ENCODE data around the gene EIF4E.
"Not testable (repeated sequence)": the region's sequence is repeated elsewhere in the genome, so short reads cannot be mapped to it uniquely, and the experiment has no call there.

The EIF4E gene

GRCh38 chr4:98919996-98920395 lies 8.9 kb downstream of the EIF4E start:
- TF ChIP-seq CTCF (IDR thresholded peaks at IDR 0.05; ENCODE audit: low read length) (no peak), EZH2 (IDR thresholded peaks at IDR 0.05; ENCODE audit: borderline replicate concordance, low read length) (no peak)
- no peak overlapping the region for H3K9ac ChIP-seq (ENCODE audit: low read length)
- H2AFZ ChIP-seq (ENCODE audit: low read length), result no peak overlapping the region
- no peaks in the 10 kb centered on the region for H3F3A ChIP-seq (ENCODE audit: insufficient read depth, low read length)
- no peak overlapping the region for H3K27ac ChIP-seq (ENCODE audit: low read depth, low read length, poor library complexity, severe bottlenecking)
- H3K9me3 ChIP-seq (ENCODE audit: low read length), result no peaks in the 10 kb centered on the region
- H3K4me1 ChIP-seq (ENCODE audit: insufficient read depth, low read length, severe bottlenecking), result peaks cover 52% of the 10 kb centered on the region
- peaks cover 100% of the 10 kb centered on the region for H3K79me2 ChIP-seq (ENCODE audit: insufficient read depth, low read length)
- no peaks in the 10 kb centered on the region for H3K27me3 ChIP-seq (ENCODE audit: insufficient read depth, low read length)
- H3K4me3 ChIP-seq (ENCODE audit: low read depth, low read length, poor library complexity, severe bottlenecking), result no peak overlapping the region
- peaks cover 66% of the 10 kb centered on the region for H3K36me3 ChIP-seq (ENCODE audit: insufficient read depth, low read length)
- no peaks in the 10 kb centered on the region for H3K9me2 ChIP-seq (ENCODE audit: low read depth, low read length)
- H3K4me2 ChIP-seq (ENCODE audit: low read length), result no peak overlapping the region
- no peaks in the 10 kb centered on the region for H4K20me1 ChIP-seq (ENCODE audit: insufficient read depth, low read length)

- H3K4me2 ChIP-seq (ENCODE audit: low read length); H3K4me3 ChIP-seq (ENCODE audit: low read depth, low read length, poor library complexity, severe bottlenecking); H3K27me3 ChIP-seq (ENCODE audit: insufficient read depth, low read length); H4K20me1 ChIP-seq (ENCODE audit: insufficient read depth, low read length); H3K9me2 ChIP-seq (ENCODE audit: low read depth, low read length); H3F3A ChIP-seq (ENCODE audit: insufficient read depth, low read length); H3K9ac ChIP-seq (ENCODE audit: low read length); H3K9me3 ChIP-seq (ENCODE audit: low read length); H2AFZ ChIP-seq (ENCODE audit: low read length); H3K27ac ChIP-seq (ENCODE audit: low read depth, low read length, poor library complexity, severe bottlenecking): not testable (repeated sequence)
- H3K4me1 ChIP-seq (ENCODE audit: insufficient read depth, low read length, severe bottlenecking), result peaks cover 33% of the 10 kb centered on the region
- peaks cover 99% of the 10 kb centered on the region for H3K79me2 ChIP-seq (ENCODE audit: insufficient read depth, low read length)
- peaks cover 44% of the 10 kb centered on the region for H3K36me3 ChIP-seq (ENCODE audit: insufficient read depth, low read length)
Observed at GRCh38 chr4:98910728-98911127, 18.2 kb downstream of the EIF4E start.

GRCh38 chr4:98909646-98910401 lies 19.1 kb downstream of the EIF4E start:
- Histone ChIP-seq H3K36me3 (ENCODE audit: insufficient read depth, low read length) (peaks cover 44% of the 10 kb centered on the region), H3K4me1 (ENCODE audit: insufficient read depth, low read length, severe bottlenecking) (peaks cover 24% of the 10 kb centered on the region), H3K79me2 (ENCODE audit: insufficient read depth, low read length) (peaks cover 99% of the 10 kb centered on the region), H3F3A (ENCODE audit: insufficient read depth, low read length) (no peaks in the 10 kb centered on the region), H3K27me3 (ENCODE audit: insufficient read depth, low read length) (no peaks in the 10 kb centered on the region), H3K9me2 (ENCODE audit: low read depth, low read length) (no peaks in the 10 kb centered on the region), H4K20me1 (ENCODE audit: insufficient read depth, low read length) (no peaks in the 10 kb centered on the region; the same call in 1 of the 2 replicates), H3K9ac (ENCODE audit: low read length) (no peak overlapping the region), H3K9me3 (ENCODE audit: low read length) (no peaks in the 10 kb centered on the region), H2AFZ (ENCODE audit: low read length) (no peak overlapping the region), H3K4me3 (ENCODE audit: low read depth, low read length, poor library complexity, severe bottlenecking) (no peak overlapping the region), H3K27ac (ENCODE audit: low read depth, low read length, poor library complexity, severe bottlenecking) (no peak overlapping the region), H3K4me2 (ENCODE audit: low read length) (no peak overlapping the region)
- TF ChIP-seq EZH2 (IDR thresholded peaks at IDR 0.05; ENCODE audit: borderline replicate concordance, low read length) (no peak), CTCF (IDR thresholded peaks at IDR 0.05; ENCODE audit: low read length) (no peak)

Data from OCI-LY1 (cell line).